ENCODE data around the gene PPFIA1. TPM values are rescaled to one million over a fixed set of nuclear protein-coding genes. Genes with fewer than 3 reads are reported as not detected.
A peak's percentile ranks its signal among the peaks of the same experiment; 100 is the strongest.

The PPFIA1 gene
- total and polyA plus RNA-seq, 10 of the 15 experiments (the other 5 are each of a cell fraction or from before 2014, with no cell fraction given), result 5.2 to 26.2 (median 15.8) TPM

DNA sequence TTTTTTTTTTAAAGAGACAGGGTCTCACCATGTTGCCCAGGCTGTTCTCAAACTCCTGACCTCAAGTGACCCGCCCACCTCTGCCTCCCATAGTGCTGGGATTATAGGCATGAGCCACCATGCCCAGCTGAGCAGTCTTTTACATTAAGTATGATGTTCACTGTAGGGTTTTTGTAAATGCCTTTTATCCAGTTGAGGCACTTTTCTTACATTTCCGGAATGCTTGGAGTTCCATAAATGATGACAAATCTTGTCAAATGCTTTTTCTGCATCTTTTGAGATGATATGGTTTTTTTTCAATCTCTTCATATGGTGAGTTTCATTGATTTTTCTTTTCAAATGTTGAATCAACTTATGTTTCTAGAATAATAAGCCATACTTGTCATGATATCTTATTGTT is 98.5 kb downstream of the PPFIA1 start (continued):
- TF ChIP-seq NBN (IDR thresholded peaks at IDR 0.05), result no peak

GRCh38 chr11:70371241-70371640 is 100.8 kb downstream of the PPFIA1 start:
- in situ Hi-C loops (cut with MboI), result no loop called here
- peak; percentile 99 for FAIRE-seq
- ChIA-PET POLR2A (no interaction called here), CTCF (no interaction called here), SMC1A (ENCODE audit: uncharacterized antibody, unreplicated experiment) (no interaction called here), RAD21 (ENCODE audit: unreplicated experiment) (no interaction called here)
- BruUV-seq (replicated peaks), result no TSS peak
- Histone ChIP-seq H3K79me2 (ENCODE audit: control insufficient read depth, insufficient read depth, low read length) (no peaks in the 10 kb centered on the region), H3K9ac (ENCODE audit: control insufficient read depth, insufficient read depth, low read length) (no peak overlapping the region), H3K27ac (ENCODE audit: control insufficient read depth, insufficient read depth) (no peak overlapping the region), H3K4me1 (ENCODE audit: control insufficient read depth, insufficient read depth, low read length) (no peaks in the 10 kb centered on the region), H3K27me3 (replicated peaks in 1 of 2; ENCODE audit: control insufficient read depth in 2 of 2, insufficient read depth in 2 of 2, low read length in 1 of 2) (no peaks in the 10 kb centered on the region), H3K9me3 (replicated peaks; ENCODE audit: control insufficient read depth, insufficient read depth, low read length) (no peaks in the 10 kb centered on the region), H3K4me3 (no peak overlapping the region), H3K4me2 (ENCODE audit: control insufficient read depth, insufficient read depth) (no peak overlapping the region), H3K36me3 (ENCODE audit: control insufficient read depth in 2 of 2, insufficient read depth in 2 of 2, low read length in 1 of 2) (peaks cover 3 to 9% of the 10 kb centered on the region in 2 experiments; a peak in 3 of 4 replicates), H2AFZ (ENCODE audit: control insufficient read depth, low read depth, low read length) (no peak overlapping the region), H4K20me1 (ENCODE audit: control insufficient read depth, insufficient read depth) (no peaks in the 10 kb centered on the region)
- no peak for ATAC-seq
- 64% methylated on average over 5 of the region's 5 CpGs for WGBS (ENCODE audit: insufficient coverage, insufficient replicate concordance, low lambda C conversion rate, missing lambda C conversion rate)
- intact Hi-C loops (cut with micrococcal nuclease; ENCODE audit: unreplicated experiment), result no loop called here
- DNase-seq (ENCODE audit: low read depth, low spot score), result no peak
- no peak for TF ChIP-seq FOXK2 (IDR thresholded peaks at IDR 0.05)
- TF ChIP-seq JUNB (IDR thresholded peaks at IDR 0.05), result no peak
- TF ChIP-seq BHLHE40 (IDR thresholded peaks at IDR 0.05; ENCODE audit: borderline replicate concordance in 1 of 2, low read depth in 2 of 2, low read length in 1 of 2), result no peak
- TF ChIP-seq FOXM1 (IDR thresholded peaks at IDR 0.05; ENCODE audit: low read depth, low read length), result no peak
- no peak for TF ChIP-seq CBFB (IDR thresholded peaks at IDR 0.05; ENCODE audit: low read depth)
- TF ChIP-seq HDAC6 (IDR thresholded peaks at IDR 0.05; ENCODE audit: unreplicated experiment), result no peak
- TF ChIP-seq NRF1 (conservative IDR thresholded peaks at IDR 0.05; ENCODE audit: low read depth, low read length), result no peak
- no peak for TF ChIP-seq RFX5 (IDR thresholded peaks at IDR 0.05; ENCODE audit: low read depth, low read length)
- TF ChIP-seq NR2C2 (IDR thresholded peaks at IDR 0.05; ENCODE audit: borderline replicate concordance, control insufficient read depth, insufficient read length, low read depth), result no peak
- no peak for TF ChIP-seq PAX5 (IDR thresholded peaks at IDR 0.05; ENCODE audit: borderline replicate concordance, low read depth, low read length)
- TF ChIP-seq NKRF (conservative IDR thresholded peaks at IDR 0.05), result no peak
- TF ChIP-seq SMC3 (IDR thresholded peaks at IDR 0.05; ENCODE audit: borderline replicate concordance, low read length), result no peak
- no peak for TF ChIP-seq RAD21 (IDR thresholded peaks at IDR 0.05; ENCODE audit: insufficient read depth, low read depth, low read length)
- no peak for TF ChIP-seq BACH1 (IDR thresholded peaks at IDR 0.05; ENCODE audit: borderline replicate concordance)
- TF ChIP-seq SKIL (IDR thresholded peaks at IDR 0.05; ENCODE audit: low read depth, poor library complexity, severe bottlenecking), result no peak
- TF ChIP-seq EED (IDR thresholded peaks at IDR 0.05; ENCODE audit: low read depth), result no peak

Data from GM12878 (cell line).